Memory B cell (primary cell): Measurements from ENCODE around the gene PTPRU.

Experiments
- ATAC-seq: fragments of 150-1000 bp; cut with Tn5 transposase; 2 replicates; pipeline ENCODE4 v1.10.0; 2021; ENCODE audit warnings: low read depth, mild to moderate bottlenecking, moderate library complexity
- DNase-seq, 2 donors: peaks; one replicate each; pipeline ENCODE4 v3.0.0; 2022; ENCODE audit warnings: low spot score in 2 of 2
- H3K27ac Mint-ChIP-seq: one replicate; pipeline ENCODE4 v1.8.0; 2022; ENCODE audit warnings: mild to moderate bottlenecking, moderate library complexity, mixed read lengths
- H3K27me3 Mint-ChIP-seq: one replicate; pipeline ENCODE4 v1.8.0; 2022; ENCODE audit warnings: mixed read lengths
- H3K36me3 Mint-ChIP-seq: one replicate; pipeline ENCODE4 v1.8.0; 2022; ENCODE audit warnings: mild to moderate bottlenecking, mixed read lengths
- H3K4me1 Mint-ChIP-seq: one replicate; pipeline ENCODE4 v1.8.0; 2022; ENCODE audit warnings: mixed read lengths
- H3K4me3 Mint-ChIP-seq: one replicate; pipeline ENCODE4 v1.8.0; 2022; ENCODE audit warnings: mild to moderate bottlenecking, moderate library complexity, mixed read lengths
- H3K9me3 Mint-ChIP-seq: one replicate; pipeline ENCODE4 v1.8.0; 2022; ENCODE audit warnings: mixed read lengths

PTPRU gene

DNA sequence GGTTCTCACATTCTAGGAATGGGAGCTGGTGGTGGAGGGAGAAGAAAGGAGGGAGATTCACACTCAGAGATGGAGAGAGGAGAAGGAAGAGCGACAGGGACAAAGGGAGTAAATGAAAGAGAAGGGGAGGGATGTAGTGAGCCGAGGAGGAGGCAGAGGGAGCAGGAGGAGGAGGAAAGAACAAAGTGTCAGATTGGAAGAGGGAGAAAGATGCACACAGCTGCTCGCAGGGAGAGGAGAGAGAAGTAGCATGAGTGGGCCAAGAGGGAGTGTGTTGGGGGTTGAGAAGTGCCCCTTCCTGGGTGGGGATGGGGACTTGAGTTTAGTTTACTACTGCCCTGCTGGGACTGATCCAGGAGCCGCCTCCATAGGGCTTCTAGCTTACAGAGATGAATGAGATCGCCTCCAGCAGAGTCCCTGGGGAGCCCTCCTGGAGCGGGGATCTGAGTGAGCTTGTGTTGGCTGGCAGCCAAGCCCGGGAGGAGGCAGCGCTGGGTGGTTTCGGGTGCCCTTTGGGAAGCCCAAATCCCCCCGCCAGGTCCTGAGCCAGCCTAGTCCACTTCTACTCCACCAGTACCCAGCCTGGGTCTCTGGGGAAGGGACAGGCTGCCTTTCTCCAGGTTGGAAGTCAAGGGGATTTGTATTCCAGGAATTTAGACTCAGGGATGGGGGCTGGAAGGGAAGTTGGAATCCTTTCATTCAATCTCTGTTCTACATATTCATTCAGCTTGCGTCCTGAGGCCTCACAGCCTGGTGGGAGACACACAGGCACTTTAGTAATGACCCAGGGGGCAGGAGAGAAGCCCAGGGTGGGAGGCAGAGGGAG, 20.9 kb downstream of the PTPRU start:
- no peak overlapping the region for H3K4me3 Mint-ChIP-seq
- peaks cover 7% of the 10 kb centered on the region for H3K4me1 Mint-ChIP-seq
- DNase-seq = no peak

DNA sequence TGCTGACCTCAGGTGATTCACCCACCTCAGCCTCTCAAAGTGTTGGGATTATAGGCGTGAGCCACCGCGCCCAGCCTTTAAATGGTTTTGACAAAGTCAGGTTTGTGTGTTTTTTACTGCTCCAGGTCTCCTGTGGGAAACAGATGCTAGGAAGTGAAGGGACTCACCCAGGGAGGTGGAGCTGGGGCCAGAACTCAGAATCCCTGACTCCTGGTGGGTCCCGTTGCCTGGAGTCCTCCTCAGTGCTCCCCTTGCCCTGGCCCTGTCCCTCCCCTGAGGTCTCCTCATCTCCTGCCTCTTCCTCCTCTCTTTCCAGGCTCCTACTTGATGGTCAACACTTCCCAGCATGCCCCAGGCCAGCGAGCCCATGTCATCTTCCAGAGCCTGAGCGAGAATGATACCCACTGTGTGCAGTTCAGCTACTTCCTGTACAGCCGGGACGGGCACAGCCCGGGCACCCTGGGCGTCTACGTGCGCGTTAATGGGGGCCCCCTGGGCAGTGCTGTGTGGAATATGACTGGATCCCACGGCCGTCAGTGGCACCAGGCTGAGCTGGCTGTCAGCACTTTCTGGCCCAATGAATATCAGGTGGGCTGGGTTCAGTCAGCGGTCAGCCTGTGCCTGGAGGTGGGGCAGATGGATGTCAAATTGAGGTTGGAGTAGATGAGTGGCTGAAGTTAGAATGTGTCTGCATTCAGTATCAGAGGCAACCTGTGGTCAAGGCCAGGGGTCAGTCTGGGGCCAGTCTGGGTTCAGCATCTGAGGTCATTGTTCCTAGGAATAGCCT, 22.1 kb downstream of the PTPRU start:
- DNase-seq (no peak), ATAC-seq (no peak)
- Mint-ChIP-seq H3K9me3 (no peaks in the 10 kb centered on the region), H3K36me3 (no peaks in the 10 kb centered on the region), H3K27ac (no peak overlapping the region), H3K27me3 (peaks cover 17% of the 10 kb centered on the region), H3K4me1 (peaks cover 7% of the 10 kb centered on the region), H3K4me3 (peak overlapping the region; percentile 43)

More for the DNA sequence above, 20.9 kb downstream of the PTPRU start:
- Mint-ChIP-seq H3K36me3 (no peaks in the 10 kb centered on the region), H3K27me3 (peaks cover 17% of the 10 kb centered on the region), H3K27ac (no peak overlapping the region), H3K9me3 (no peaks in the 10 kb centered on the region)
- no peak for ATAC-seq

DNA sequence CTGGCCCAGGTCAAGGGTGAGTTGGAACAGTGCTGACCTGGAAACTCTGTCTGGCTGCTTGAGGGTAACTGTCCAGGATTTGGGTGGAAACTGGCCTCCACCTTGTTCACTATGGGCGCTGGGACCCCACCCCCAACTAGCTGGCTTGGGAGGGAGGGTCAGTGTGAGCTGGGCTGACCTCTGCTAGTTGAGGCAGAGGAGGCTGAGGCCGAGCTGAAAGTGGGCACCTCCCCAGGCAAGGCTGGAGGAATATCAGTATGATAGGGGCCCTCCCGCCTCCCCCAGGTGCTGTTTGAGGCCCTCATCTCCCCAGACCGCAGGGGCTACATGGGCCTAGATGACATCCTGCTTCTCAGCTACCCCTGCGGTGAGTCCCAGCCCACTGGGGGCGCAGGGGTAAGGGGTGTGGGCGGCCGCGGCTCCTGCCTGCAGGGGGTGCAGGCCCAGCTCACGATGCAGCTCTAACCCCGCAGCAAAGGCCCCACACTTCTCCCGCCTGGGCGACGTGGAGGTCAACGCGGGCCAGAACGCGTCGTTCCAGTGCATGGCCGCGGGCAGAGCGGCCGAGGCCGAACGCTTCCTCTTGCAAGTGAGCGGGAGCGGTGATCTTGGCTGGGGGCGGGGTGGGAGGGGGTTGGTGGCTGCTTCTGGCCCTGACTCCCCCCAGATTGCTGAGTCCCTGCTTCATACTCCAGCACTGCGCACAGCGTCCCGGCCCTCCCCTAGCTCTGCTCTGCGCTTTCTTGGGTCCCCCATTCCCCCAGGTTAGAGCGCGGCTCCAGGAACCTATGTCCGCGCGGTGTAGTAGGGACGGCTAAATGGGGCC, 22.9 kb downstream of the PTPRU start:
- Mint-ChIP-seq H3K27me3 (peaks cover 17% of the 10 kb centered on the region), H3K9me3 (no peaks in the 10 kb centered on the region)
- no peak for DNase-seq

DNA sequence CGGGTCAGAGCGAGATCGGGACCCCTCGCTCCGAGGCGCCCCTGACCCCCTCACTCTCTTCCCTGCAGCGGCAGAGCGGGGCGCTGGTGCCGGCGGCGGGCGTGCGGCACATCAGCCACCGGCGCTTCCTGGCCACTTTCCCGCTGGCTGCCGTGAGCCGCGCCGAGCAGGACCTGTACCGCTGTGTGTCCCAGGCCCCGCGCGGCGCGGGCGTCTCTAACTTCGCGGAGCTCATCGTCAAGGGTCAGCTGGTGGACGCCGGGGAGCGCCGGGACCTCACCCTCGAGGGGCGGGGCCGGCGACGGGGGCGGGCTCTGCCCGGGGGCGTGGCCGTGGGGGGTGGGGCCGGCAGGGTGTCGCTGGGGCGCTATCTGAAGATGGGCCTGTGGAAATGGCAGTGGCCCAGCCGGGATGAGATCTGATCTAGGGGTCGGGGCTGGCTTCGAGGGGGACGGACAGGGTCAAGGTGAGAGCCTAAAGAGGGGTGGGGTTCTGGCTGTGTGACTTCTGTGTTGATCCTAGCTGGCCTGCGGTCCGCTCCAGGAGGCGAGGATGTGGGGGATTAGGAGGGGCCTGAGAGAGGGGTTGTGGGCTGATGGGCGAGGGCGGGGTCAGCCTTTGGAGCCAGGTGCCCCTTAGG, 23.6 kb downstream of the PTPRU start:
- Mint-ChIP-seq H3K27ac (no peak overlapping the region), H3K36me3 (no peaks in the 10 kb centered on the region), H3K4me3 (peak overlapping the region; percentile 85), H3K9me3 (no peaks in the 10 kb centered on the region), H3K4me1 (peaks cover 7% of the 10 kb centered on the region), H3K27me3 (peaks cover 17% of the 10 kb centered on the region)
- DNase-seq (peak in 1 of 2 donors; percentile 47), ATAC-seq (peak; percentile 63)

More for the DNA sequence above, 22.9 kb downstream of the PTPRU start:
- Mint-ChIP-seq H3K36me3 (no peaks in the 10 kb centered on the region), H3K4me1 (peaks cover 7% of the 10 kb centered on the region), H3K4me3 (peak overlapping the region; percentile 85), H3K27ac (no peak overlapping the region)
- peak; percentile 31 for ATAC-seq

DNA sequence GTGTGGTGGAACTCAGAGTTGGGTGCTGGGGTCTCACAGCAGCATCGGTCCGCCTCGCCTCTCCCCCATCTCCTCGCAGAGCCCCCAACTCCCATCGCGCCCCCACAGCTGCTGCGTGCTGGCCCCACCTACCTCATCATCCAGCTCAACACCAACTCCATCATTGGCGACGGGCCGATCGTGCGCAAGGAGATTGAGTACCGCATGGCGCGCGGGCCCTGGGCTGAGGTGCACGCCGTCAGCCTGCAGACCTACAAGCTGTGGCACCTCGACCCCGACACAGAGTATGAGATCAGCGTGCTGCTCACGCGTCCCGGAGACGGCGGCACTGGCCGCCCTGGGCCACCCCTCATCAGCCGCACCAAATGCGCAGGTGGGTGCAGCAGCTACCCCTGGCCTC, 24.2 kb downstream of the PTPRU start:
- H3K4me3 Mint-ChIP-seq = peak overlapping the region; percentile 85
- ATAC-seq (no peak), DNase-seq (no peak)
- H3K36me3 Mint-ChIP-seq = no peaks in the 10 kb centered on the region
- peaks cover 7% of the 10 kb centered on the region for H3K4me1 Mint-ChIP-seq
- no peak overlapping the region for H3K27ac Mint-ChIP-seq
- peaks cover 17% of the 10 kb centered on the region for H3K27me3 Mint-ChIP-seq
- H3K9me3 Mint-ChIP-seq = no peaks in the 10 kb centered on the region

DNA sequence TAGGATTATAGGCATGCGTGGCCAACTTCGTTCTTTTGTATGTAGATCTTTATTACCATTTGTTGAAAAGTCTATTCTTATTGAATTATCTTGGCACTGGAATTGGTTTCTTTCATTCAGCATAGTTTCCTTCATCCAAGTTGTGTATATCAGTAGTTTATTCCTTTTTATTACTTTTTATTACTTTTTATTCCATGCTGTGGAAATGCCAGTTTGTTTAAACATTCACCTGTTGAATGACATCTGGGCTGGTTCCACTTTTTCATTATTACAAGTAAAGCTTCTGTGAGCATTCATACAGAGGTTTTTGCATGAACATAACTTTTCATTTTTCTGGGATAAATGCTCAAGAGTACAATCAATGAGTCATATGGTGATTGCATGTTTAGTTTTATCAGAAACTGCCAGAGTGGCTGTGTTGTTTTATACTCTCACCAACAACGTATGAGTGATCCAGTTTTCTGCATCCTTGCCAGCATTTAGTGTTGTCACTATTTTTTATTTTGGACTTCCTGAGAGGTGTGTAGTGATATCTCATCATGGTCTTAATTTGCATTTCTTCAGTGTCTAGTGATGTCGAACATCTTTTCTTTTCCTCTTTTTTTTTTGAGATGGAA, 28.6 kb downstream of the PTPRU start:
- no peaks in the 10 kb centered on the region for H3K9me3 Mint-ChIP-seq
- H3K4me1 Mint-ChIP-seq = peaks cover 7% of the 10 kb centered on the region

DNA sequence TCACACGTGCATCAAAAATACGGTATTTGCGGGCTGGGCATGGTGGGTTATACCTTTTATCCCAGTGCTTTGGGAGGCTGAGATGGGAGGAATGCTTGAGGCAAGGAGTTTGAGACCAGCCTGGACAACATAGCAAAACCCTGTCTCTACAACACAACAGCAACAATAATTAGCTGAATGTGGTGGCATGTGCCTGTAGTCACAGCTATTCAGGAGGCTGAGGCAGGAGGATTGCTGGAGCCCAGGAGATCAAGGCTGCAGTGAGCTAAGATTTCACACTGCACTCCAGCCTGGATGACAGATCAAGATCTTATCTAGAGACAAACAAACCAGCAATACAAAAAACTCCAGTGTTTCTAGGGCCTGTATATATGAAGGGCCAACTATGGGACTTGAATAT, 30.6 kb downstream of the PTPRU start:
- ATAC-seq (no peak), DNase-seq (no peak)
- Mint-ChIP-seq H3K27me3 (peaks cover 15% of the 10 kb centered on the region), H3K9me3 (no peaks in the 10 kb centered on the region), H3K4me1 (no peaks in the 10 kb centered on the region), H3K4me3 (no peak overlapping the region), H3K36me3 (no peaks in the 10 kb centered on the region), H3K27ac (no peak overlapping the region)

More for the DNA sequence above, 28.6 kb downstream of the PTPRU start:
- no peak for ATAC-seq
- Mint-ChIP-seq H3K4me3 (no peak overlapping the region), H3K27ac (no peak overlapping the region), H3K27me3 (peaks cover 21% of the 10 kb centered on the region), H3K36me3 (no peaks in the 10 kb centered on the region)
- DNase-seq = no peak

DNA sequence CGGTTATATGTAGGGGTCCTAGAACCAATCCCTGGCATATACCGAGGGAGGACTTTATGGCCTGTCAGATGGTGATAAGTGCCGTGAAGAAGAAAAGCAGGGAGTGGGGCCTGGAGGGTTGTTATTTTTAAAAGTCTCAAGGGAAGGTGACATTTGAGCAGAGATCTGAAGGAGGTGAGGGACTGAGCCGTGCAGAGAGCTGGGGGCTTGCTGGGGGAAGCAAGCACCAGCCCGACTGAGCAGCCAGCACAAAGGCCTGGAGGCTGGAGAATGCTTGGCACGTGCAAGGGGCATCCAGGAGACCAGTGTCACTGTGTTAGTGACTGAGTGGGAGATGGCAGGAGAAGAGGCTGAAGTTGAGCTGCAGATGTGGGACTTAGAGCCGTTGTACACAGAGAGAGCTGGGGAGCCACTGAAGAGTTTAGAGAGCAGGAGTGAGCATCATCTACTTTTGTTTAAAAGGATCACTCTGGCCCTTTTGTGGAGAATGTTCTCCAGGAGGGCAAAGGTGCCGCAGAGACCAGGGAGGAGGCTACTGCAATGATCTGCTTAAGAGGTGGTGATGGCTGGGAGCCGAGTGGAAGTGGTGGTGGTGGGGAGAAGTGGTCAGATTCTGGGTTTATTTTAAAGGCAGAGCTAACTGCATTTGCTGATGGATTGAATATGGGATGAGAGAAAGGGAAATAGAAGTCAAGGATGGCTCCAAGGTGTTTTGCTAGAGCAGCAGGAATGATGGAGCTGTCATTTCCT, 31.2 kb downstream of the PTPRU start:
- Mint-ChIP-seq H3K36me3 (no peaks in the 10 kb centered on the region), H3K9me3 (no peaks in the 10 kb centered on the region), H3K4me3 (no peak overlapping the region), H3K27ac (no peak overlapping the region), H3K27me3 (peaks cover 15% of the 10 kb centered on the region), H3K4me1 (no peaks in the 10 kb centered on the region)
- DNase-seq (no peak), ATAC-seq (no peak)

DNA sequence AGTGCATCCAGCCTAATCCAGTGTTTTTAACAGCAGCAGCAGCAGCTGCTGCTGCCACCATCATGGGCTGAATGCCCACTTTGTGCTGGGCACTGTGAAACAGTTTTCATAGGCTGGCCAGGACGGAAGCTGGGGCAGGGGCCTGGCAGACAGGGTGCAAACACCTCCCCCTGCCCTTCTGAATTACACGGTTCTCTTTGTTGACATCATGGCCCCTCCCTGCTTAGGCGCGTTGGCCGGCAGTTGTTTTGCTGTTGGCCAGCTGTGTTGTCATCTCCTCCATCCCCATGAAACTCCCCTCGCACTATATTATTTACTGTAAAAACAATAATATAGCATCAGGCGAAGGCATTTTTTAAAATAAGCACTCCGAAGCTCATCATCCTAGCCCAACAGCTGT, 33.1 kb downstream of the PTPRU start:
- DNase-seq (no peak), ATAC-seq (no peak)
- no peaks in the 10 kb centered on the region for H3K9me3 Mint-ChIP-seq
- no peaks in the 10 kb centered on the region for H3K36me3 Mint-ChIP-seq
- H3K27ac Mint-ChIP-seq = no peak overlapping the region
- no peaks in the 10 kb centered on the region for H3K4me1 Mint-ChIP-seq
- H3K27me3 Mint-ChIP-seq = peaks cover 18% of the 10 kb centered on the region
- H3K4me3 Mint-ChIP-seq = no peak overlapping the region

DNA sequence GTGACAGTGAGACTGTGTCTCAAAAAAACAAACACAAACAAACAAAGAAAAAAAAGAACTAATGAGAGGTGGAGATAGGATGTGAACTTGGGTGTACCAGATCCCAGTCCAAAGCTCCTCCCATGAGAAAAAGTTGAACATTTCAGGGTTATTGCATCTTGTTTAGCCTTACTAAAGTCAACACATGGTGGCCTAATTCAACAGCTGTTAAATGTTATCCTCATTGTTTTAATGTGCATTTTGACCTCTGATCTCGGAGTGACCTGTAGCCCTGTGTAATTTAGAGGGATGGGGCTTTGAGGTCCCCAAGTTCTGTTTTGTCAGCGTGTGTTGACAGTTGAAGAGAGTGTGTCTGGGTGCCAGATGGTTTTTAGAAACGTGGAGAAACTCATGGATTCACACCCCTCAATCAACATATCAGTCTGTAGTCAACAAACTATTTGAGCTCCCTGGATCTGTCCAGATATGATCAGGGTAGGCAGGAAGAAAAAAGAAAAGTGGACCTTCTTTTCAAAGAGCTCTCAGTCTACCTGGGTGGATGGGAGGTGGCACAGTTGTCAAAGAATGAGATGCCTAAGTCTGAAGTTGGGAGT, 34.7 kb downstream of the PTPRU start:
- DNase-seq = no peak
- Mint-ChIP-seq H3K36me3 (no peaks in the 10 kb centered on the region), H3K27ac (no peak overlapping the region), H3K4me1 (no peaks in the 10 kb centered on the region), H3K9me3 (no peaks in the 10 kb centered on the region), H3K27me3 (peaks cover 18% of the 10 kb centered on the region), H3K4me3 (no peak overlapping the region)
- ATAC-seq = no peak

DNA sequence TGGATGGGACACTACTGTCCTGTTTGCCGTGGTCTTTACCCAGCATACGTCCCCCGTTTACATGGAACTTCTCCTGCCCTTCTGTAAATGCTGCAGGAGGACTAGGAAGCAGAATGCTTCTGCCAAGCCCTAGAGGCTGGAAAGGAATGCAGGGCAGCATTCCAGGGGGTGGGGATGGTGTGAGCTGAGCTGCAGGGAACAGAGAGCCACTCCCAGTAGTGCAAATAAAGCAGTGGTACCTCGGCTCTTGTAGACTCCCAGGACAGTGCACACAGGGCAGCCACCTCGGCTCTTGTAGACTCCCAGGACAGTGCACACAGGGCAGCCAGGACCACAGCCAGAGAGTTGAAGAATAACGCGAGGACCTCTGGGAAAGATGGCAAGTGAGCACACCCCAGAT, 35.4 kb downstream of the PTPRU start:
- H3K27ac Mint-ChIP-seq = no peak overlapping the region
- no peaks in the 10 kb centered on the region for H3K4me1 Mint-ChIP-seq
- peaks cover 1% of the 10 kb centered on the region for H3K36me3 Mint-ChIP-seq
- peaks cover 19% of the 10 kb centered on the region for H3K27me3 Mint-ChIP-seq
- ATAC-seq (no peak), DNase-seq (no peak)
- peaks cover 1% of the 10 kb centered on the region for H3K9me3 Mint-ChIP-seq
- H3K4me3 Mint-ChIP-seq = no peak overlapping the region

DNA sequence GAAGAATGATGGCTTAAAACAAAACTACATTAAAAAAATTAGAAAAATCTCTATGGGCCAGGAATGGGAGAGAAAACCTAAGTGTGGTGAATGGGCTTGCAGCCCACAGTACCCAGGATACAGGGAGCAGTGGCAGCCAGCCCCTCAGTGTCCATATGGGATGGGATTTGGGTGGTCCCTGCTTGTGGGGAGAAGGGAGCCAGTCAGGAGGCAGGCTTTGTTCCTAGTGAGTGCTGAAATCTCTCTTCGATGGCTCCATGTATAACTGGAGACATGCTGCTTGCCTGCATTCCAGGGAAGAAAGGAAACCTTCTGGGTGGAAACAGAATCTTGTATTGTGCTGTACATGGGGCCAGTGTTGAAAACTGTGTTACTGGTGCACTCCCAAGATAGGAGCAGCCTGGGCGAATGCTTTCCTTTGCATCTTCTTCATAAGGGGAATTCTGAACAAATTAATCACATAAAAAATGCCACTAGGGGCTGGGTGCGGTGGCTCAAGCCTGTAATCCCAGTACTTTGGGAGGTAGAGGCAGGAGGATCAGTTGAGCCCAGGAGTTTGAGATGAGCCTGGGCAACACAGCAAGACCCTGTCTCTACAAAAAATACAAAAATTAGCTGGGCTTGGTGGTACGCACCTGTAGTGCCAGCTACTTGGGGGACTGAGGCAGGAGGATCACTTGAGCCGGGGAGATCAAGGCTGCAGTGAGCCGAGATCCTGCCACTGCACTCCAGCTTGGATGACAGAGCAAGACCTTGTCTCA, 36.0 kb downstream of the PTPRU start:
- Mint-ChIP-seq H3K27me3 (peaks cover 20% of the 10 kb centered on the region), H3K4me3 (no peak overlapping the region), H3K4me1 (no peaks in the 10 kb centered on the region), H3K27ac (no peak overlapping the region), H3K36me3 (peaks cover 2% of the 10 kb centered on the region), H3K9me3 (peaks cover 3% of the 10 kb centered on the region)
- no peak for ATAC-seq
- DNase-seq = no peak
